K562 (cell line): ENCODE data around the gene CKMT1A. TPM values are rescaled to one million over a fixed set of nuclear protein-coding genes. Genes with fewer than 3 reads are reported as not detected.

Experiments
- polyA plus RNA-seq, 8 experiments: library from polyadenylated mRNA; depleted of rRNA in 4 of 8; stranded (reverse) in 5 of 8; unstranded in 3 of 8; fragments of >200 nt; fragmentation: Nextera tagmentation in 2 of 8; fragmentation: Illumina TruSeq in 1 of 8; extraction: Ambion mirVana in 2 of 8; extraction: Trizol in 1 of 8; gene quantifications; 2 replicates each; pipeline versions ENCODE4 v1.2.1 to v1.2.3, GENCODE V29; 2011 to 2014; ENCODE audit warnings: inconsistent platforms in 1 of 8, missing spikeins in 1 of 8
- small RNA-seq: library from RNA; depleted of rRNA; stranded (forward); fragments of <200 nt; gene quantifications from one replicate; pipeline ENCODE3, GENCODE V24; 2014
- total RNA-seq, 7 experiments: library from RNA; depleted of rRNA in 6 of 7; stranded (reverse); fragments of >200 nt in 6 of 7; fragmentation: Illumina TruSeq in 2 of 7; extraction: Trizol in 2 of 7; gene quantifications; 2 replicates each; pipeline versions ENCODE4 v1.2.1 to v1.2.3, GENCODE V29; 2011 to 2021; ENCODE audit warnings: low replicate concordance in 1 of 7

The CKMT1A gene
- total and polyA plus RNA-seq, 9 of the 15 experiments (the other 6 are each of a cell fraction or from before 2014, with no cell fraction given), result 3.6 to 13.5 (median 7.7) TPM

Small RNAs within 50 kb of the gene (small RNA-seq; reads per million reads assigned to genes)
- gene PDIA3P2 (not detected), gene RNU6-353P (not detected), gene RNU6-354P (not detected)

Other genes starting within 250 kb of the CKMT1A start
Only the 7 nearest of the 13 such genes appear.
- gene PPIP5K1, start 103.7 kb upstream of the CKMT1A start, total RNA-seq (2014; rRNA removed), result 15.6 and 20.2 TPM in 2 replicates
- 31.2 and 34.0 TPM in 2 replicates for gene PPIP5K1, start 103.7 kb upstream of the CKMT1A start, total RNA-seq (2014; rRNA removed; fragmentation: Illumina TruSeq; extraction: Trizol)
- 32.1 and 35.1 TPM in 2 replicates for gene PPIP5K1, start 103.7 kb upstream of the CKMT1A start, total RNA-seq (2015; rRNA removed; fragmentation: Illumina TruSeq; extraction: Trizol)
- 48.4 and 52.2 TPM in 2 replicates for gene PPIP5K1, start 103.7 kb upstream of the CKMT1A start, total RNA-seq (2021)
- 54.5 and 74.6 TPM in 2 replicates for gene PPIP5K1, start 103.7 kb upstream of the CKMT1A start, polyA plus RNA-seq (2011; rRNA removed)
- 35.6 and 37.0 TPM in 2 replicates for gene PPIP5K1, start 103.7 kb upstream of the CKMT1A start, polyA plus RNA-seq (2014; fragmentation: Illumina TruSeq; extraction: Trizol)
- gene PPIP5K1, start 103.7 kb upstream of the CKMT1A start, polyA plus RNA-seq (2014; fragmentation: Nextera tagmentation; extraction: Ambion mirVana), result 10 to 100 TPM in 1 of 2 experiments, 1 to 10 TPM in 1; 2.5 to 10.8 TPM
- 40.6 and 56.4 TPM in 2 replicates for gene PPIP5K1, start 103.7 kb upstream of the CKMT1A start, polyA plus RNA-seq (2014; rRNA removed)
- gene CKMT1B, start 99.8 kb upstream of the CKMT1A start, total RNA-seq (2014; rRNA removed), result 4.3 and 4.8 TPM in 2 replicates
- gene CKMT1B, start 99.8 kb upstream of the CKMT1A start, total RNA-seq (2014; rRNA removed; fragmentation: Illumina TruSeq; extraction: Trizol), result 3.3 and 4.3 TPM in 2 replicates
- gene CKMT1B, start 99.8 kb upstream of the CKMT1A start, total RNA-seq (2015; rRNA removed; fragmentation: Illumina TruSeq; extraction: Trizol), result 3.2 and 4.8 TPM in 2 replicates
- 5.5 and 8.7 TPM in 2 replicates for gene CKMT1B, start 99.8 kb upstream of the CKMT1A start, total RNA-seq (2021)
- gene CKMT1B, start 99.8 kb upstream of the CKMT1A start, polyA plus RNA-seq (2011; rRNA removed), result 2.5 and 4.1 TPM in 2 replicates
- gene CKMT1B, start 99.8 kb upstream of the CKMT1A start, polyA plus RNA-seq (2014; fragmentation: Illumina TruSeq; extraction: Trizol), result 10.6 and 17.0 TPM in 2 replicates
- gene CKMT1B, start 99.8 kb upstream of the CKMT1A start, polyA plus RNA-seq (2014; fragmentation: Nextera tagmentation; extraction: Ambion mirVana), result 1 to 10 TPM; 5.0 to 10.0 TPM
- 6.0 and 7.3 TPM in 2 replicates for gene CKMT1B, start 99.8 kb upstream of the CKMT1A start, polyA plus RNA-seq (2014; rRNA removed)
- not detected in 2 replicates for gene STRC, start 75.1 kb upstream of the CKMT1A start, total RNA-seq (2014; rRNA removed)
- not detected in 2 replicates for gene STRC, start 75.1 kb upstream of the CKMT1A start, total RNA-seq (2014; rRNA removed; fragmentation: Illumina TruSeq; extraction: Trizol)
- gene STRC, start 75.1 kb upstream of the CKMT1A start, total RNA-seq (2015; rRNA removed; fragmentation: Illumina TruSeq; extraction: Trizol), result not detected in 2 replicates
- gene STRC, start 75.1 kb upstream of the CKMT1A start, total RNA-seq (2021), result not detected in 2 replicates
- gene STRC, start 75.1 kb upstream of the CKMT1A start, polyA plus RNA-seq (2011; rRNA removed), result 0.01 and 0.04 TPM in 2 replicates
- 0.08 TPM in 1 of 2 replicates, not detected in the other for gene STRC, start 75.1 kb upstream of the CKMT1A start, polyA plus RNA-seq (2014; fragmentation: Illumina TruSeq; extraction: Trizol)
- not detected for gene STRC, start 75.1 kb upstream of the CKMT1A start, polyA plus RNA-seq (2014; fragmentation: Nextera tagmentation; extraction: Ambion mirVana)
- gene STRC, start 75.1 kb upstream of the CKMT1A start, polyA plus RNA-seq (2014; rRNA removed), result 0.04 TPM in 1 of 2 replicates, not detected in the other
- gene CATSPER2, start 45.0 kb upstream of the CKMT1A start, total RNA-seq (2014; rRNA removed), result 0.59 and 1.4 TPM in 2 replicates
- gene CATSPER2, start 45.0 kb upstream of the CKMT1A start, total RNA-seq (2014; rRNA removed; fragmentation: Illumina TruSeq; extraction: Trizol), result 3.7 and 5.2 TPM in 2 replicates
- gene CATSPER2, start 45.0 kb upstream of the CKMT1A start, total RNA-seq (2015; rRNA removed; fragmentation: Illumina TruSeq; extraction: Trizol), result 2.7 and 4.1 TPM in 2 replicates
- gene CATSPER2, start 45.0 kb upstream of the CKMT1A start, total RNA-seq (2021), result 3.7 and 3.8 TPM in 2 replicates
- 6.2 and 11.5 TPM in 2 replicates for gene CATSPER2, start 45.0 kb upstream of the CKMT1A start, polyA plus RNA-seq (2011; rRNA removed)
- 3.7 and 4.3 TPM in 2 replicates for gene CATSPER2, start 45.0 kb upstream of the CKMT1A start, polyA plus RNA-seq (2014; fragmentation: Illumina TruSeq; extraction: Trizol)
- gene CATSPER2, start 45.0 kb upstream of the CKMT1A start, polyA plus RNA-seq (2014; fragmentation: Nextera tagmentation; extraction: Ambion mirVana), result 1 to 10 TPM; 1.0 to 1.8 TPM
- gene CATSPER2, start 45.0 kb upstream of the CKMT1A start, polyA plus RNA-seq (2014; rRNA removed), result 4.9 and 8.5 TPM in 2 replicates
- gene PDIA3, start 52.6 kb downstream of the CKMT1A start, total RNA-seq (2014; rRNA removed), result 76.6 and 83.8 TPM in 2 replicates
- 226 and 263 TPM in 2 replicates for gene PDIA3, start 52.6 kb downstream of the CKMT1A start, total RNA-seq (2014; rRNA removed; fragmentation: Illumina TruSeq; extraction: Trizol)
- 226 and 243 TPM in 2 replicates for gene PDIA3, start 52.6 kb downstream of the CKMT1A start, total RNA-seq (2015; rRNA removed; fragmentation: Illumina TruSeq; extraction: Trizol)
- 292 and 308 TPM in 2 replicates for gene PDIA3, start 52.6 kb downstream of the CKMT1A start, total RNA-seq (2021)
- 130 and 161 TPM in 2 replicates for gene PDIA3, start 52.6 kb downstream of the CKMT1A start, polyA plus RNA-seq (2011; rRNA removed)
- gene PDIA3, start 52.6 kb downstream of the CKMT1A start, polyA plus RNA-seq (2014; fragmentation: Illumina TruSeq; extraction: Trizol), result 291 and 386 TPM in 2 replicates
- gene PDIA3, start 52.6 kb downstream of the CKMT1A start, polyA plus RNA-seq (2014; fragmentation: Nextera tagmentation; extraction: Ambion mirVana), result 10 to 100 TPM; 13.5 to 40.8 TPM
- 137 and 149 TPM in 2 replicates for gene PDIA3, start 52.6 kb downstream of the CKMT1A start, polyA plus RNA-seq (2014; rRNA removed)
- 2.9 and 5.2 TPM in 2 replicates for gene ELL3, start 83.1 kb downstream of the CKMT1A start, total RNA-seq (2014; rRNA removed)
- 1.9 and 2.6 TPM in 2 replicates for gene ELL3, start 83.1 kb downstream of the CKMT1A start, total RNA-seq (2014; rRNA removed; fragmentation: Illumina TruSeq; extraction: Trizol)
- gene ELL3, start 83.1 kb downstream of the CKMT1A start, total RNA-seq (2015; rRNA removed; fragmentation: Illumina TruSeq; extraction: Trizol), result 1.5 TPM in 2 replicates
- 0.80 and 1.9 TPM in 2 replicates for gene ELL3, start 83.1 kb downstream of the CKMT1A start, total RNA-seq (2021)
- gene ELL3, start 83.1 kb downstream of the CKMT1A start, polyA plus RNA-seq (2011; rRNA removed), result 0.96 and 2.6 TPM in 2 replicates
- 1.8 and 2.6 TPM in 2 replicates for gene ELL3, start 83.1 kb downstream of the CKMT1A start, polyA plus RNA-seq (2014; fragmentation: Illumina TruSeq; extraction: Trizol)
- 1 to 10 TPM; 2.9 to 3.6 TPM for gene ELL3, start 83.1 kb downstream of the CKMT1A start, polyA plus RNA-seq (2014; fragmentation: Nextera tagmentation; extraction: Ambion mirVana)
- gene ELL3, start 83.1 kb downstream of the CKMT1A start, polyA plus RNA-seq (2014; rRNA removed), result 3.0 and 3.9 TPM in 2 replicates
- 504 and 539 TPM in 2 replicates for gene SERF2, start 98.5 kb downstream of the CKMT1A start, total RNA-seq (2014; rRNA removed)
- gene SERF2, start 98.5 kb downstream of the CKMT1A start, total RNA-seq (2014; rRNA removed; fragmentation: Illumina TruSeq; extraction: Trizol), result 330 and 497 TPM in 2 replicates
- gene SERF2, start 98.5 kb downstream of the CKMT1A start, total RNA-seq (2015; rRNA removed; fragmentation: Illumina TruSeq; extraction: Trizol), result 505 and 539 TPM in 2 replicates
- 867 and 903 TPM in 2 replicates for gene SERF2, start 98.5 kb downstream of the CKMT1A start, total RNA-seq (2021)
- 829 and 915 TPM in 2 replicates for gene SERF2, start 98.5 kb downstream of the CKMT1A start, polyA plus RNA-seq (2011; rRNA removed)
- gene SERF2, start 98.5 kb downstream of the CKMT1A start, polyA plus RNA-seq (2014; fragmentation: Illumina TruSeq; extraction: Trizol), result 1,117 and 1,415 TPM in 2 replicates
- gene SERF2, start 98.5 kb downstream of the CKMT1A start, polyA plus RNA-seq (2014; fragmentation: Nextera tagmentation; extraction: Ambion mirVana), result 1,000 to 10,000 TPM; 2,726 to 3,360 TPM
- gene SERF2, start 98.5 kb downstream of the CKMT1A start, polyA plus RNA-seq (2014; rRNA removed), result 1,025 and 1,310 TPM in 2 replicates